Tibial artery (tissue), 4 donors: ENCODE results near the gene CERS6.

ENCODE experiments used
- DNase-seq, 2 donors: peaks; one replicate each; pipeline ENCODE4 v3.0.0-alpha.2; 2019
- H3K27ac ChIP-seq, 2 donors: fragments of 200-600 bp; sonication (generic) in 1 of 2; 1 replicate in 1 of 2; 2 replicates in 1 of 2; pipeline ENCODE4 v1.5.1; 2018 to 2019; ENCODE audit warnings: mild to moderate bottlenecking in 1 of 2
- H3K27me3 ChIP-seq, 2 donors: fragments of 200-600 bp; sonication (generic) in 1 of 2; one replicate each; pipeline versions ENCODE4 v1.5.1 to v1.6.0; 2016 to 2019
- H3K36me3 ChIP-seq, 3 donors: fragments of 200-600 bp; sonication (generic) in 2 of 3; one replicate each; pipeline ENCODE4 v1.5.1; 2016 to 2019; ENCODE audit warnings: mild to moderate bottlenecking in 2 of 3
- H3K4me1 ChIP-seq, 4 donors: fragments of 200-600 bp; sonication (generic) in 2 of 4; 1 replicate in 3 of 4; 2 replicates in 1 of 4; pipeline ENCODE4 v1.5.1; 2016 to 2019
- H3K4me3 ChIP-seq, 2 donors: fragments of 200-600 bp; sonication (generic) in 1 of 2; 1 replicate in 1 of 2; 2 replicates in 1 of 2; pipeline ENCODE4 v1.5.1; 2018 to 2019; ENCODE audit warnings: mild to moderate bottlenecking in 2 of 2
- H3K9me3 ChIP-seq, 3 donors: fragments of 200-600 bp; sonication (generic) in 1 of 3; one replicate each; pipeline ENCODE4 v1.5.1; 2016 to 2019
- CTCF ChIP-seq, 2 experiments: fragments of 200-600 bp in 1 of 2; fragments of 450-650 bp in 1 of 2; IDR thresholded peaks; one replicate each; pipeline ENCODE4 v1.5.1; 2017 to 2019; ENCODE audit warnings: antibody characterized with exemption in 2 of 2, mild to moderate bottlenecking in 1 of 2, moderate library complexity in 1 of 2
- intact Hi-C: fragments of 100-400 bp; cut with DNase I; formaldehyde crosslinking; loops from one replicate; pipeline ENCODE4 v1.15.0; 2023; ENCODE audit warnings: low total_unique reads

The CERS6 gene

GRCh38 chr2:168607992-168608391 lies 151.9 kb downstream of the CERS6 start:
- Histone ChIP-seq H3K27ac (no peak overlapping the region), H3K9me3 (peaks cover 0 to 14% (median 12%) of the 10 kb centered on the region in 3 donors), H3K4me1 (peaks cover 0 to 4% (median 0%) of the 10 kb centered on the region in 4 donors), H3K36me3 (no peaks in the 10 kb centered on the region), H3K4me3 (no peak overlapping the region), H3K27me3 (no peaks in the 10 kb centered on the region)
- DNase-seq = no peak
- no peak for TF ChIP-seq CTCF (IDR thresholded peaks at IDR 0.05)
- intact Hi-C loops = no loop called here

- H3K4me1 ChIP-seq = no peaks in the 10 kb centered on the region
- TF ChIP-seq CTCF (IDR thresholded peaks at IDR 0.05) = no peak
Measured at GRCh38 chr2:168608796-168609195, 152.7 kb downstream of the CERS6 start.

GRCh38 chr2:168611091-168611490 lies 155.0 kb downstream of the CERS6 start:
- Histone ChIP-seq H3K27ac (no peak overlapping the region), H3K36me3 (no peaks in the 10 kb centered on the region), H3K9me3 (no peaks in the 10 kb centered on the region), H3K4me3 (no peak overlapping the region), H3K4me1 (no peaks in the 10 kb centered on the region), H3K27me3 (no peaks in the 10 kb centered on the region)
- DNase-seq = no peak
- TF ChIP-seq CTCF (IDR thresholded peaks at IDR 0.05) = no peak
- intact Hi-C loops = no loop called here

More at GRCh38 chr2:168608796-168609195, 152.7 kb downstream of the CERS6 start:
- DNase-seq = no peak
- Histone ChIP-seq H3K4me3 (no peak overlapping the region), H3K27ac (no peak overlapping the region), H3K27me3 (no peaks in the 10 kb centered on the region), H3K9me3 (peaks cover 0 to 14% (median 12%) of the 10 kb centered on the region in 3 donors), H3K36me3 (no peaks in the 10 kb centered on the region)
- intact Hi-C loops = no loop called here

- intact Hi-C loops = no loop called here
- Histone ChIP-seq H3K27ac (no peak overlapping the region), H3K36me3 (no peaks in the 10 kb centered on the region), H3K27me3 (no peaks in the 10 kb centered on the region), H3K4me1 (no peaks in the 10 kb centered on the region), H3K9me3 (no peaks in the 10 kb centered on the region), H3K4me3 (no peak overlapping the region)
- TF ChIP-seq CTCF (IDR thresholded peaks at IDR 0.05) = no peak
- no peak for DNase-seq
Measured at GRCh38 chr2:168611896-168612650, 156.0 kb downstream of the CERS6 start.

- H3K36me3 ChIP-seq = no peaks in the 10 kb centered on the region
- H3K27ac ChIP-seq = no peak overlapping the region
- no peak overlapping the region for H3K4me3 ChIP-seq
- intact Hi-C loops = no loop called here
- H3K4me1 ChIP-seq = no peaks in the 10 kb centered on the region
- H3K9me3 ChIP-seq = no peaks in the 10 kb centered on the region
- no peaks in the 10 kb centered on the region for H3K27me3 ChIP-seq
- no peak for TF ChIP-seq CTCF (IDR thresholded peaks at IDR 0.05)
- no peak for DNase-seq
Measured at GRCh38 chr2:168612719-168613118, 156.6 kb downstream of the CERS6 start.
